GM18526 (cell line): ENCODE data around the gene ANXA2.

Experiments
- POLR2A ChIP-seq: IDR thresholded peaks from 3 replicates; pipeline ENCODE4 v1.6.1; 2011; ENCODE audit not compliant: insufficient read length; ENCODE audit errors: extremely low read depth

The ANXA2 gene

GRCh38 chr15:60397772-60398445, at the start of gene ANXA2:
ANXA2 (minus strand) TSS chr15:60397986; CDS start chr15:60386075, 11,911 bp downstream.
- TF ChIP-seq POLR2A = peak; percentile 92

GRCh38 chr15:60444289-60444912, 46.6 kb upstream of the ANXA2 start:
- no peak for TF ChIP-seq POLR2A

DNA sequence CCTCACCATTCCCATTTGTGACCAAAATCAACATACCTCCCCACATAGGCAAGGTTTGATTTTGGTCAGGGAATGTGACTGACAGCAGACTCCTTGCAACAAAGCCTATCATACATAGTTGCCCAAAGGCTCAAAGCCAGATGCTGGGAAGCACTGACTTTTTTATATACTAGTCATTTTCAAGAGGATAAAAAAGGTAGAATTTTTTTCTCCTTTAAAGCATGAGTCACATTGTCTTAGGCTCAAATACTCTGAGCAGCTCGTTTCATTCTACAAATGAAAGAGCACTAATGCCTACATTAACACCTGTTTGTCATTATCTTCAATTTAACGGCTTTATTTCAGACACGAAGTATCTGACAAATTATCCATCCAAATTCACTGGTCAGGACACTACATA, 45.0 kb upstream of the ANXA2 start:
- no peak for TF ChIP-seq POLR2A

- TF ChIP-seq POLR2A = no peak
Measured at GRCh38 chr15:60442031-60442650, 44.4 kb upstream of the ANXA2 start.

GRCh38 chr15:60441331-60441730, 43.5 kb upstream of the ANXA2 start:
- no peak for TF ChIP-seq POLR2A

- no peak for TF ChIP-seq POLR2A
Measured at GRCh38 chr15:60438646-60439045, 40.9 kb upstream of the ANXA2 start.

GRCh38 chr15:60428935-60429334, 31.1 kb upstream of the ANXA2 start:
- no peak for TF ChIP-seq POLR2A

DNA sequence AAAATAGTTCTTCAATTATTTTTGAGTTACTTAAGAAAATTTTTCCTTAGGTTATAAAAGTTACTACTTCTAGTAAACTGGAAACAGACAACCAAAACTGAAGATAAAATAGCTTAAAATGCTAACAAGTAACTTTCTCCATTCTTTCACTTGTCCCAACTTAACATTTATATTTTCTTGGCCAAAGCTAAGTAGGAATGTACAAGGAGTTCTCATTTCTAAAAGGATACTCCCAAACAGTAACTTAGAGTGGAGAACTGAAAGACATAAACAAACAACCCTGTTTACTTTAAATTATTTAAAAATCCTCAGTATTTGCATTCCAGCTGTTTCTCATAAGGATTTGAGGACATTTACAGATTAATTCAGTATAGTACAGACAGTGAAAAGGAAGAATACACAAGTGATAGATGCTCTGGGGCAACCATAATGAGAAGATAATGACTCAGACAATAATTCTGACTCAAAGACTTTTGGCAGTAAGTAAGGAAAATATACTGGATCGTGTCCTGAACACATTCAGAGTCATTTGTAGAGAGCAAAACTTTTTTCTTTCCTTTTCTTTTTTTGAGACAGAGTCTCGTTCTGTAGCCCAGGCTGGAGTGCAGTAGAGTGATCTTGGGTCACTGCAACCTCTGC, 29.2 kb upstream of the ANXA2 start:
- no peak for TF ChIP-seq POLR2A

DNA sequence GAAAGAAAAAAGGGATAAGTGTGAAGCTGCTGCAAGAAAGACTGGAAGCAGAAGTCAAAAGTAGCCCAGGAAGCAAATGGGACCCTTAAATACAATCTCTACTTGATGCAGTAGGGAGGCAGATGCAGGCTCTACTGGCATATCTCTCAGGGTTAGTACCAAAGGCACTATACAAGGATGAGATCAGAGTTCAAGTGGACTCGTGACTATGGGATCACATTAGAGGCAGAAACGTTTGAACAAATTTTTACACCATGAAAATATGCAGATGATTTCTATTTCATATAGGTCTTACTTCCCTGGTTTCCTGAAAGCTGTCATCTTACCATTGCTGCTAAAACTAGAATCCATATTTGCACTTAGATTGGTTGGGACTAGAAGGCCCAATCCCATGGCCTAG, 27.7 kb upstream of the ANXA2 start:
- no peak for TF ChIP-seq POLR2A

GRCh38 chr15:60424006-60424405, 26.2 kb upstream of the ANXA2 start:
- no peak for TF ChIP-seq POLR2A

GRCh38 chr15:60423537-60423936, 25.8 kb upstream of the ANXA2 start:
- TF ChIP-seq POLR2A = no peak

- no peak for TF ChIP-seq POLR2A
Measured at GRCh38 chr15:60421544-60421943, 23.8 kb upstream of the ANXA2 start.

GRCh38 chr15:60420203-60420716, 22.5 kb upstream of the ANXA2 start:
- TF ChIP-seq POLR2A = no peak

DNA sequence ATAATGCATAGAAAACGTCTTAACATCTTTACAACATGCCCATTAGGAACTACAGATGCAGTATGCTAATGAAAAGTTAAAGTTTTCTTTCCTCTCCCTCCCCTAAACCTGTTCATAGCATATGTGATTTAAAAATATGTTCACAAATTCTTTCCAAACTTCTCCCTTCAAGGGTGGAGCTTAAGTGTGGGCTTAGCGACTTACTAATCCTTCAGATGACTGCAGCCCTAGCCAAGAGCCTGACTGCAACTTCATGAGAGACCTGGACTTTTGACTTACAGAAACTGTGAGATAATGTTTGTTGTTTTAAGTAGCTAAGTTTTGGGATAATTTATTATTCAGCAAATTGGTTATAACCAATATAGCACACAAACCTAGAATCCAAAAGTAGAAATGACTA, 22.0 kb upstream of the ANXA2 start:
- TF ChIP-seq POLR2A = no peak

- no peak for TF ChIP-seq POLR2A
Measured at GRCh38 chr15:60418096-60418495, 20.3 kb upstream of the ANXA2 start.

DNA sequence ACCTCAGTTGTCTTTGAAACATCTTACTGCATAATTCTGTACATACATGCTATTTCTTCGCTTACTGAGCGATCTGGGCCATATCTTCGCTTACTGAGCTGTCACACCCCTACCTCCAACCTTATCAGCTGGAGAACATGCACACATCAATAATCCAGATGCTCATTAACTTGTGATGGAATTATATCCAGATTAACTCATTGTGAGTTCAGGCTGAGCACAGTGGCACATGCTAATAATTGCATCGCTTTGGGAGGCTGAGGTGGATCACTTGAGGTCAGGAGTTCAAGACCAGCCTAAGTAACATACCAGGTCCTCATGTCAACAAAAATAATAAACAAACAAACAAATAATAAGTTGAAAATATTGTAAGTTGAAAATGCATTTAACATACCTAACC, 19.3 kb upstream of the ANXA2 start:
- no peak for TF ChIP-seq POLR2A
